ENCODE data around the gene PLEKHA5. TPM values are rescaled to one million over a fixed set of nuclear protein-coding genes. Genes with fewer than 3 reads are reported as not detected.

The PLEKHA5 gene
- polyA plus RNA-seq, 1 donor = 14.7 TPM

- no peak for DNase-seq (ENCODE audit: low read depth)
Measured at GRCh38 chr12:19127270-19127669, 2.3 kb upstream of the PLEKHA5 start.

DNA sequence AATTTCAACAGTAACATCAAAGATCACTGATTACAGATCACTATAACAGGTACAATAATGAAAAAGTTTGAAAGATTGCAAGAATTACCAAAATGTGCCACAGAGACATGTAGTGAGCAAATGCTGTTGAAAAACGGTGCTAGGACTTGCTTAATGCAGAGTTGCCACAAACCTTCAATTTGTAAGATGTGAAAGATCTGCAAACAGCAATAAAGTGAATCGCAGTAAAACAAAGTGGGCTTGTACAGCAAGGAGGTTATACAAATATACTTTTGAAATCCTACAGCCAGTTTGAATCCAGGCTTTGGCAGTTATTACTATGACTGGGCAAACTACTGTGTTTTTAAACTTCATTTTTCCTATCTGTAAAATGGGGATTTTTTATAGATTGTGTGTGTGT lies 1.0 kb upstream of the PLEKHA5 start:
- DNase-seq (ENCODE audit: low read depth) = no peak

- DNase-seq (ENCODE audit: low read depth) = no peak
Measured at GRCh38 chr12:19129122-19129485, 429 bp upstream of the PLEKHA5 start.

- DNase-seq (ENCODE audit: low read depth) = no peak
Measured at GRCh38 chr12:19130224-19131024, 891 bp downstream of the PLEKHA5 start.

DNA sequence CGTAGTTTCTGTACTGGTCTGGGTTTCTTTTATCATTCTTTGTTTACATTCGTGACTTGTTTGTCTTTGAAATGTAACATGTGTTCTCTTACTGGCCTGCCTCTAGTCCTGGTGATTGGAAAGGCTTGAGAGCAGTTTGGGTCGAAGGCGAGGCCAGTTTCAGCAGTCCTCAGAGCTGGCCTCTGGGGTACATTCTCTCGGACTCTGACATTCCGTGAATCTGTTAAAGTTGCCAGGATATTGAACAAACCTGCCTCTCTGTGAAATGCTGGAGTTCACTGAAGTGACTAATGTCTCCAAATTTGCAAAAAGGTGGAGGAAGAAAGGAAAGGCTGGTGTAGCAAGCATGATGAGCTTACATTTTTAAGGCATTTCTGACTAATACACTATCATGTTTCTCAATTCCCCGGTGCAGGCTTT lies 1.5 kb downstream of the PLEKHA5 start:
- DNase-seq (ENCODE audit: low read depth) = no peak

DNA sequence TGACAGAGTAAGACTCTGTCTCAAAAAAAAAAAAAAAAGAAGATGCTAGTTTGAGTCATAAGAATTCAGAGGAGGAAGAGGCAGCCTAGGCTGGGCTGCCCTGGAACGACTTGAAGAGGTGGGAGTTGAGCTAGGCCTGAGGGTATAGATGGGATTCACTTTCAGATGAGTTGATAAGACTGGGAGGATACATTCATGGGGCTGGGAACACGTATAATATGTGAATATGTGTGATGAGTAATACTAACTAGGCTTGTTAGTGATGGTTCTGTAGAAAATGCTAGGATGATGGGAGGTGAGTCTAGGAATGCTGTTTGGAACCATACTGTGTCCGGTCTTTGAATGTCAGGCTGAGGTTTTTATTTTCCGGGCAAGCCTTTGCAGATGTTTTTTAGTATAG lies 9.0 kb downstream of the PLEKHA5 start:
- no peak for DNase-seq (ENCODE audit: low read depth)

- no peak for DNase-seq (ENCODE audit: low read depth)
Measured at GRCh38 chr12:19138956-19139355, 9.4 kb downstream of the PLEKHA5 start.

DNA sequence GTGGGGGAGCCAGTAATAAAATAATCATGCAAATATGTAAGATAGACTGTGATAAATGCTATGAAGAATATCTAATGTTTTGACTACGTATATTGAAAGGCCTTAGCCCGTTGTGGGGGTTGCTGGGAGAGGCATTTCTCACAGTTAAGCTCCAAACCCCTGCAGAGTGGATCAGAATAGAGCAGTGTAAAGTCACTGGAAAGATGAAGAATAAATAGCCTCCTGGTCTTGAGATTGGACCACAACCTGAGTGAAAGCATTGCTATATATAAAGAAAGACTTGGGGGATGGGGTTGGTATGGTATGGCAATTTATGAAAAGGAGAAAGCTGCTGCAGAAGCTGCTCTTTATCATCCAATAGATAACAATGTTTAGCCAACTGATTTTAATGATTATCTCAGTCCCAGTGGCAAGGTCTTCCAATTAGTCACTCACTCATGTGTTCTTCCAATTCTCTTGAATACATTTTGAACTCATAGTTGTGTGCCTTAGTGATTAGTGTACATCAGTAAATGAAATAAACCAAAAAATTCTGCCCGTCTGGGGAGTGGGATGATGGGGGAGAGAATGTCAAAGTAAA lies 10.2 kb downstream of the PLEKHA5 start:
- DNase-seq (ENCODE audit: low read depth) = no peak

- DNase-seq (ENCODE audit: low read depth) = no peak
Measured at GRCh38 chr12:19140381-19141236, 11.1 kb downstream of the PLEKHA5 start.

DNA sequence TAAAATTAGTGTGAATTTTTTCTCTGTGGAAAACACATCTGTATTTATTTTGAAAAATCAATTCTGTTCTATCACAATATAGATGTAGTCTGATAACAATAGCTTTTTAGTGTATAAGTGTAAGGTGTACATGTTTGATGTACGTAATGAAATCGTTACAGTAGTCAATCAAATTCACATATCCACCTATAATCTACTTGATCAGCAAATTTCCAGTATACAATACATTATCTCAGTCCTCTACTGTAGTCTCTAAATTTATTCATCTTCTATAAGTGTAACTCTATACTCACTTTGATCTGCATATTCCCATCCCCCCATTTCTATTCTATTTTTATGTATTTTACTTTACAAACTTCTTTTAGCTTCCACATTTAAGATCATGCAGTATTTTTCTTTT lies 13.0 kb downstream of the PLEKHA5 start:
- no peak for DNase-seq (ENCODE audit: low read depth)

DNA sequence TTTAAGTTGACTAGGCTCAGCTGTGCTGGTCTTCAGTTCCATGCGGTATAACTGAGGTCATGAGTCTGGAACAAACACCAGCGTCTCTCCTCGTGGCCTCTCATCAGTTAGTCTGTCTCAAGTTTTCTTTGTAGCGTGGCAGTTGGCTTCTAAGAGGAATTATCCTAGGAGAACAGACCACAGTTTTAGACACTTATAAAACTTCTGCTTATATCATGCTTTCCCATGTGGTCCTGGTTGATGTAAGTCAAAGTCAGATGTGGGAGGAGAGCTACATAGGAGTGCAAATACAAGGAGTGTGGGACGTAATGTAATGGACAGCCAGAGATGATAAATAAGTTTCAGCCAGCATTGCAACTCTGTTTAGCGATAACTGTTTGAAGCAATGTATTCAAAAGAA lies 14.8 kb downstream of the PLEKHA5 start:
- DNase-seq (ENCODE audit: low read depth) = no peak

DNA sequence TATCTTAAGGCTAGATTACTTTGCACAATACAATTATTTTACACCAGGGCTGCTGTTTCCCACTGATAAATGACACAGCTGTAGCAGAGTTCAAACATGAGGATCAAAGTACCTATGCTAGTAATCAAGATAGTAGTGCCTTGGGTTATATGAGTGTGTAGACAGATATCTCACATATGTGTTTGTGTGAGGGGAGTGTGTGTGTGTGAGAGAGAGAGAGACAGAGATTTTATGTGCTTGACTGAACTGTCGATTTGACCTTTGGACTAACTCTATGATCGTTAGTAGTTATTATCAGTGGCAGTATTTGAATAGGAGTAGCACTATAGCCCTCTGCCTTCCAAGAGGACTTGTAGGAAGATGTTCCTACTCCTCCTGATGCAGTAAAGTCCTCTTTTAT lies 15.5 kb downstream of the PLEKHA5 start:
- no peak for DNase-seq (ENCODE audit: low read depth)

DNA sequence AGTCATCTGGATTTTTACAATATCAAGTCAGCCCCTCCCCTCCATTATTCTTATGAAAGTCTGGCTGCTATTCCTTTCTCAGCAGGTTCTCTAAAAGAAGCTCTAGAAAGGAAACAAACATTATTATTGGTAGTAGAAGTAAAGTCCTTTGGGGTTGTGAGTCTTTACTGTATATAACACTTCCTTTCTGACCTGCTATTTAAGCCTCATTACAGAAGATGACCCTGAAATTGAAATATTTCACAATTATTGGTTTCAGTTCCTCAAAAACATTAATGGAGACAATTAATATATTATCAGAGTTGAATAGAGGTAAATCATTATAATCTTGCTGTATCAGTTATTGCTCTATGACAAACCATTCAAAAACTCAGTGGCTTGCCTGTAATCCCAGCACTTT lies 19.3 kb downstream of the PLEKHA5 start:
- DNase-seq (ENCODE audit: low read depth) = no peak

GRCh38 chr12:19150273-19150900 lies 20.9 kb downstream of the PLEKHA5 start:
- DNase-seq (ENCODE audit: low read depth) = no peak

- DNase-seq (ENCODE audit: low read depth) = no peak
Measured at GRCh38 chr12:19151298-19151697, 21.8 kb downstream of the PLEKHA5 start.

- DNase-seq (ENCODE audit: low read depth) = no peak
Measured at GRCh38 chr12:19153396-19153795, 23.9 kb downstream of the PLEKHA5 start.

GRCh38 chr12:19154686-19155085 lies 25.2 kb downstream of the PLEKHA5 start:
- DNase-seq (ENCODE audit: low read depth) = no peak

DNA sequence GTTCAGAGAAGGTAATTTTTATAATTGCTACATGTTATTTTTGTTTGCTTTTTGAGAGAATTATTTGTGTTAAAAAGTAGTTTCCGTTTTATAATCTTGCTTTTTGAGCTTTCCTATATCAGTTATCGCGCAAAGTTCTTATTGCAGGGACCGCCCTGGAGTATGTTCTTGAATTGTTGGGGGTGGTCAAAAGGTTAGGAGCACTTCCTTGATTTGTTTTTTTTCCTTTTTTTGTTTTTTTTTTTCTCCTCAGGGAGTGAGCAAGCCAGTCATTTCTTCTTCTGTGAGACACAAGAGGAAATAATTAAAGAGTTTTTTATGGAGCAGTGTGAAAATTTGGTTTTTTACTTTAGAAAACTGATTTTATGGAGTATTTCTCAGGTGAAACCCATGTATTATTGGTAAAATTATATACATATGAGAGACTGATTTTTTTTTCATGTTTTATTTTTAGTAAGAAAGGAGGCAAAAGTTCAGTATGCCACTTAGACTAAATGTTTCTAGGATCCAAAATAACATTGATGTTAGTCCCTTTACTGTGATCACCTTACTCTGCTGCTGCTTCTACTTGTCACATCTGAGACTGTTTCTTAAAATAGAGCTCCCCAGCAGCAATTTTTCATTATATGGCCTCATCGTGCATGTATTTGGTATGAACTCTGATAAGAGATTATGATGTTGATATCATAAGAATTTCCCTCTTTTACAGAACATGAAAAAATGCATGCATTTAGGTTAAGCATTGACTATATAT lies 26.6 kb downstream of the PLEKHA5 start:
- DNase-seq (ENCODE audit: low read depth) = no peak

DNA sequence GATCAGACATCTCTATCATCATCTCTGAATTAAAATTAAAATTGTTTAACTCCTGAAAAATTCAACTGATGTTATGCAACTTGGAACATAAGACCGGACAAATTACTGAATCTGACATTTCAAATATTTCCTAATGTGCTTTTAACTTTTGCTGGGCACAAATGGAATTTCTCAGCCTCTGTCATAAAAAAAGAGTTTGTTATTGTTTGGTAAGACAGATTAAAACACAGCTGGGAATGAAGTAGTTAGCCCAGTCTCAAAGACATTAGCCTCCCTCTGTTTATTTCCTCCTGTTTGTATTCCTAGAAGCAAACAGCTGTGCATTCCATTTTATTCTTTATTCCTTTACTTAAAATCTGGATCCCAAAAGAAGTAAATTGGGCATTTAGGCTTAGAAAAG lies 29.4 kb downstream of the PLEKHA5 start:
- DNase-seq (ENCODE audit: low read depth) = no peak

DNA sequence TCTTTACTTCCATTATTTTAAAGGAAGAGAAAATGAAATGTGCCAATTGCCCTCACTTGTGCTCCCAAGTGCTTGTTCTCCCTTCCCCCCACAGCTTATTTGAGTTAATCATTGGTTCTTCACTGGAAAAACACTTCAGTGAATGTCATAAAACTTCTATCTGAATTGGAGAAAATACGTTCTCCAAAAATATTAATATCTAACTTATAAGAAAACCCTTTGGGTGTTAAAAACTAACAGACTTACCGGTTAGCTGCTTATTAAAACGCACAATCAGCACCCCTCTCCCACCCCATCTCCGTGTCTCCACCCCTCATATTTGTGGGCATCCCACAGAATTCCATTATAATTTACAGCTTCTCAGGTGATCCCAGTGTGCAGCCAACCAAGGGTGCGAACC lies 31.7 kb downstream of the PLEKHA5 start:
- DNase-seq (ENCODE audit: low read depth) = no peak

GRCh38 chr12:19165451-19165850 lies 35.9 kb downstream of the PLEKHA5 start:
- no peak for DNase-seq (ENCODE audit: low read depth)

DNA sequence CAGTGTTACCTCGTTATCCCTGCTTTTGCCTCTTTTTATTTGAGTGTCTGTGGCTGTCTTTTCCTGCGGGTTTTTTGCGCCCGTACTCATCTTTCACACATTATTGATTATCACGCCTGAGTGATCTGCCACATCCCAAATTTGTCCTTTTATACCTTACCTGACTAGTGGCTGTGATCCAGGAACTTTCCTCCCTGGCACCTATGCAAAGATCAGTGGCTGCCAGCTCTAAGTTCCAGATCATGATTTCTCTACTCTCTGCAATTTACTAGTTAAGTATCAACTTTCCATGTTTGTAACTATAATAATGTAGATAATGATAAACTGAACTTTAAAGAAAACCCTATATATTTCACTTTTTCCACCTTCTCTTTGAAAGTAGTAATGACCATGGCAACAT lies 36.9 kb downstream of the PLEKHA5 start:
- DNase-seq (ENCODE audit: low read depth) = no peak
